ENCODE data around the gene FAS. TPM values are rescaled to one million over a fixed set of nuclear protein-coding genes. Genes with fewer than 3 reads are reported as not detected.

Gene FAS
- total RNA-seq = 58.3 and 78.6 TPM in 2 replicates

GRCh38 chr10:88990384-88991160, at the start of gene FAS:
TSS of gene FAS (plus strand) at chr10:88990798. CDS start at chr10:88990877, 79 bp downstream.

GRCh38 chr10:88952647-88953111, 37.9 kb upstream of the FAS start, which contains the start of gene ACTA2:
TSS of gene ACTA2 (minus strand) at chr10:88952773. CDS start at chr10:88948930, 3,843 bp downstream.

Small RNA genes lying within 50 kb of the gene (small RNA-seq; reads per million reads assigned to genes)
- not detected for gene MIR4679-2
- gene RF02116 = not detected

Other genes with a start within 250 kb of the FAS start
- gene LIPN, start 230.8 kb upstream of the FAS start, total RNA-seq = not detected in 2 replicates
- not detected in 2 replicates for gene LIPM, start 188.1 kb upstream of the FAS start, total RNA-seq
- gene ANKRD22, start 139.0 kb upstream of the FAS start, total RNA-seq = not detected in 2 replicates
- 33.4 and 45.9 TPM in 2 replicates for gene STAMBPL1, start 110.6 kb upstream of the FAS start, total RNA-seq
- gene ACTA2, start 38.0 kb upstream of the FAS start, total RNA-seq = 37.1 and 72.0 TPM in 2 replicates
- gene CH25H, start 216.5 kb downstream of the FAS start, total RNA-seq = 0.37 and 0.78 TPM in 2 replicates

Data from subcutaneous preadipocyte (primary cell).